ENCODE results near the gene ETNPPL.

Gene ETNPPL

GRCh38 chr4:108783665-108784463, 21.0 kb upstream of the ETNPPL start:
- no peaks in the 10 kb centered on the region for H3K4me1 ChIP-seq (ENCODE audit: insufficient read depth, low read length, severe bottlenecking)
- H3K9me3 ChIP-seq (ENCODE audit: low read length): no peaks in the 10 kb centered on the region
- no peaks in the 10 kb centered on the region for H3K9me2 ChIP-seq (ENCODE audit: low read depth, low read length)
- no peaks in the 10 kb centered on the region for H3K27me3 ChIP-seq (ENCODE audit: insufficient read depth, low read length)
- H3F3A ChIP-seq (ENCODE audit: insufficient read depth, low read length): no peaks in the 10 kb centered on the region
- no peaks in the 10 kb centered on the region for H3K36me3 ChIP-seq (ENCODE audit: insufficient read depth, low read length)
- H2AFZ ChIP-seq (ENCODE audit: low read length): no peak overlapping the region
- no peaks in the 10 kb centered on the region for H3K79me2 ChIP-seq (ENCODE audit: insufficient read depth, low read length)
- H3K27ac ChIP-seq (ENCODE audit: low read depth, low read length, poor library complexity, severe bottlenecking): no peak overlapping the region
- TF ChIP-seq EZH2 (IDR thresholded peaks at IDR 0.05; ENCODE audit: borderline replicate concordance, low read length): no peak
- H3K4me3 ChIP-seq (ENCODE audit: low read depth, low read length, poor library complexity, severe bottlenecking): no peak overlapping the region
- H3K9ac ChIP-seq (ENCODE audit: low read length): no peak overlapping the region
- H3K4me2 ChIP-seq (ENCODE audit: low read length): no peak overlapping the region
- no peaks in the 10 kb centered on the region for H4K20me1 ChIP-seq (ENCODE audit: insufficient read depth, low read length)

GRCh38 chr4:108779958-108780357, 17.1 kb upstream of the ETNPPL start:
- H3K4me1 ChIP-seq (ENCODE audit: insufficient read depth, low read length, severe bottlenecking): no peaks in the 10 kb centered on the region
- no peak for TF ChIP-seq EZH2 (IDR thresholded peaks at IDR 0.05; ENCODE audit: borderline replicate concordance, low read length)
- no peak for TF ChIP-seq CTCF (IDR thresholded peaks at IDR 0.05; ENCODE audit: low read length)
- no peak overlapping the region for H3K27ac ChIP-seq (ENCODE audit: low read depth, low read length, poor library complexity, severe bottlenecking)
- no peaks in the 10 kb centered on the region for H3K79me2 ChIP-seq (ENCODE audit: insufficient read depth, low read length)
- H2AFZ ChIP-seq (ENCODE audit: low read length): no peak overlapping the region
- H3K9me2 ChIP-seq (ENCODE audit: low read depth, low read length): no peaks in the 10 kb centered on the region
- 0 out of 2 replicates have a peak, but pooled peaks cover 3% of the 10 kb centered on the region for H3K27me3 ChIP-seq (ENCODE audit: insufficient read depth, low read length)
- H3K36me3 ChIP-seq (ENCODE audit: insufficient read depth, low read length): no peaks in the 10 kb centered on the region
- no peaks in the 10 kb centered on the region for H3F3A ChIP-seq (ENCODE audit: insufficient read depth, low read length)
- H3K9ac ChIP-seq (ENCODE audit: low read length): no peak overlapping the region
- H4K20me1 ChIP-seq (ENCODE audit: insufficient read depth, low read length): no peaks in the 10 kb centered on the region
- no peak overlapping the region for H3K4me2 ChIP-seq (ENCODE audit: low read length)
- no peak overlapping the region for H3K4me3 ChIP-seq (ENCODE audit: low read depth, low read length, poor library complexity, severe bottlenecking)
- no peaks in the 10 kb centered on the region for H3K9me3 ChIP-seq (ENCODE audit: low read length)

- no peaks in the 10 kb centered on the region for H3K79me2 ChIP-seq (ENCODE audit: insufficient read depth, low read length)
- TF ChIP-seq CTCF (IDR thresholded peaks at IDR 0.05; ENCODE audit: low read length) (no peak), EZH2 (IDR thresholded peaks at IDR 0.05; ENCODE audit: borderline replicate concordance, low read length) (no peak)
- no peaks in the 10 kb centered on the region for H3K9me3 ChIP-seq (ENCODE audit: low read length)
- no peak overlapping the region for H3K9ac ChIP-seq (ENCODE audit: low read length)
- no peaks in the 10 kb centered on the region for H4K20me1 ChIP-seq (ENCODE audit: insufficient read depth, low read length)
- H3K27me3 ChIP-seq (ENCODE audit: insufficient read depth, low read length): 0 out of 2 replicates have a peak, but pooled peaks cover 3% of the 10 kb centered on the region
- H2AFZ ChIP-seq (ENCODE audit: low read length): no peak overlapping the region
- H3K9me2 ChIP-seq (ENCODE audit: low read depth, low read length): no peaks in the 10 kb centered on the region
- H3F3A ChIP-seq (ENCODE audit: insufficient read depth, low read length): no peaks in the 10 kb centered on the region
- H3K4me2 ChIP-seq (ENCODE audit: low read length): no peak overlapping the region
- no peaks in the 10 kb centered on the region for H3K4me1 ChIP-seq (ENCODE audit: insufficient read depth, low read length, severe bottlenecking)
- no peaks in the 10 kb centered on the region for H3K36me3 ChIP-seq (ENCODE audit: insufficient read depth, low read length)
- no peak overlapping the region for H3K27ac ChIP-seq (ENCODE audit: low read depth, low read length, poor library complexity, severe bottlenecking)
- H3K4me3 ChIP-seq (ENCODE audit: low read depth, low read length, poor library complexity, severe bottlenecking): no peak overlapping the region
Measured at GRCh38 chr4:108777388-108777787, 14.5 kb upstream of the ETNPPL start.

GRCh38 chr4:108775921-108776320, 13.1 kb upstream of the ETNPPL start:
- TF ChIP-seq EZH2 (IDR thresholded peaks at IDR 0.05; ENCODE audit: borderline replicate concordance, low read length): no peak
- no peak for TF ChIP-seq CTCF (IDR thresholded peaks at IDR 0.05; ENCODE audit: low read length)
- Histone ChIP-seq H3K36me3 (ENCODE audit: insufficient read depth, low read length) (no peaks in the 10 kb centered on the region), H4K20me1 (ENCODE audit: insufficient read depth, low read length) (no peaks in the 10 kb centered on the region), H3K4me2 (ENCODE audit: low read length) (no peak overlapping the region), H3K4me1 (ENCODE audit: insufficient read depth, low read length, severe bottlenecking) (no peaks in the 10 kb centered on the region), H3K4me3 (ENCODE audit: low read depth, low read length, poor library complexity, severe bottlenecking) (no peak overlapping the region), H3F3A (ENCODE audit: insufficient read depth, low read length) (no peaks in the 10 kb centered on the region), H3K27ac (ENCODE audit: low read depth, low read length, poor library complexity, severe bottlenecking) (no peak overlapping the region), H3K9ac (ENCODE audit: low read length) (no peak overlapping the region), H3K9me2 (ENCODE audit: low read depth, low read length) (no peaks in the 10 kb centered on the region), H2AFZ (ENCODE audit: low read length) (no peak overlapping the region), H3K27me3 (ENCODE audit: insufficient read depth, low read length) (0 out of 2 replicates have a peak, but pooled peaks cover 3% of the 10 kb centered on the region), H3K79me2 (ENCODE audit: insufficient read depth, low read length) (no peaks in the 10 kb centered on the region), H3K9me3 (ENCODE audit: low read length) (no peaks in the 10 kb centered on the region)

All from OCI-LY1 (cell line).